OCI-LY7 (cell line): ENCODE data around the gene CPA1.

ENCODE experiments used
- EZH2phosphoT487 ChIP-seq: fragments of 200-600 bp; sonication (generic); IDR thresholded peaks from 2 replicates; pipeline ENCODE4 v1.6.1; 2018; ENCODE audit warnings: low read depth, borderline replicate concordance, mild to moderate bottlenecking, mixed run types, antibody characterized with exemption, low read length, moderate library complexity, mixed read lengths
- TF ChIP-seq, protein P1 (sequence below): fragments of 200-600 bp; sonication (generic); conservative IDR thresholded peaks from 2 replicates; pipeline ENCODE4 v1.5.1; 2014; ENCODE audit warnings: mild to moderate bottlenecking, antibody characterized with exemption, low read length, moderate library complexity, mixed read lengths

DNA sequence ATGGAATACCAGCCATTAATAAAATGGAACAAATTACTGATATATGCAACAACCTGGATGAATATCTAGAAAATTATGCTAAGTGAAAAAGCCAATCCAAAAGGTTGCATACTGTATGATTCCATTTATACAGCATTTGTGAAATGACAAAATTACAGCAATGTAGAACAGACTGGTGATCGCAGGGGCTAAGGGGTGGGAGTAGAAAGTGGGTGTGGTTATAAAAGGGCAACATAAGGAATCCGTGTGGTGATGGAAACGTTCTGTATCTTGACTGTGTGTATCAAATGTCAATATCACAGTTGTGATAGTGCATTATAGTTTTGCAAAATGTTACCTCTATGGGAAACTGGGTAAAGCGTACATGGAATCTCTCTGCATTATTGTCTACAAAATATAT, 45.5 kb downstream of the CPA1 start:
- TF ChIP-seq EZH2phosphoT487: no peak
- TF ChIP-seq, protein P1, sequence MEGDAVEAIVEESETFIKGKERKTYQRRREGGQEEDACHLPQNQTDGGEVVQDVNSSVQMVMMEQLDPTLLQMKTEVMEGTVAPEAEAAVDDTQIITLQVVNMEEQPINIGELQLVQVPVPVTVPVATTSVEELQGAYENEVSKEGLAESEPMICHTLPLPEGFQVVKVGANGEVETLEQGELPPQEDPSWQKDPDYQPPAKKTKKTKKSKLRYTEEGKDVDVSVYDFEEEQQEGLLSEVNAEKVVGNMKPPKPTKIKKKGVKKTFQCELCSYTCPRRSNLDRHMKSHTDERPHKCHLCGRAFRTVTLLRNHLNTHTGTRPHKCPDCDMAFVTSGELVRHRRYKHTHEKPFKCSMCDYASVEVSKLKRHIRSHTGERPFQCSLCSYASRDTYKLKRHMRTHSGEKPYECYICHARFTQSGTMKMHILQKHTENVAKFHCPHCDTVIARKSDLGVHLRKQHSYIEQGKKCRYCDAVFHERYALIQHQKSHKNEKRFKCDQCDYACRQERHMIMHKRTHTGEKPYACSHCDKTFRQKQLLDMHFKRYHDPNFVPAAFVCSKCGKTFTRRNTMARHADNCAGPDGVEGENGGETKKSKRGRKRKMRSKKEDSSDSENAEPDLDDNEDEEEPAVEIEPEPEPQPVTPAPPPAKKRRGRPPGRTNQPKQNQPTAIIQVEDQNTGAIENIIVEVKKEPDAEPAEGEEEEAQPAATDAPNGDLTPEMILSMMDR: no peak
